ENCODE results near the gene MRPL27.

Gene MRPL27

GRCh38 chr17:50382931-50383330 lies 9.9 kb upstream of the MRPL27 start:
- DNase-seq = no peak

GRCh38 chr17:50381920-50382319 lies 8.9 kb upstream of the MRPL27 start:
- DNase-seq = no peak

GRCh38 chr17:50381260-50381815 lies 8.4 kb upstream of the MRPL27 start:
- no peak for DNase-seq

- no peak for DNase-seq
Measured at GRCh38 chr17:50380369-50381259, 7.6 kb upstream of the MRPL27 start.

GRCh38 chr17:50379351-50380132 lies 6.6 kb upstream of the MRPL27 start:
- DNase-seq = no peak

GRCh38 chr17:50375858-50376538 lies 3.0 kb upstream of the MRPL27 start:
- no peak for DNase-seq

GRCh38 chr17:50373705-50374104 lies 721 bp upstream of the MRPL27 start:
- DNase-seq = no peak

GRCh38 chr17:50372222-50372757 lies 694 bp downstream of the MRPL27 start:
- DNase-seq = no peak

- DNase-seq = no peak
Measured at GRCh38 chr17:50371526-50371925, 1.5 kb downstream of the MRPL27 start.

- DNase-seq = no peak
Measured at GRCh38 chr17:50370052-50370451, 2.9 kb downstream of the MRPL27 start.

GRCh38 chr17:50367401-50367800 lies 5.6 kb downstream of the MRPL27 start:
- DNase-seq = no peak

- DNase-seq = no peak
Measured at GRCh38 chr17:50365649-50366393, 7.2 kb downstream of the MRPL27 start.

- no peak for DNase-seq
Measured at GRCh38 chr17:50365165-50365564, 7.8 kb downstream of the MRPL27 start.

- no peak for DNase-seq
Measured at GRCh38 chr17:50364715-50365114, 8.3 kb downstream of the MRPL27 start.

- DNase-seq = no peak
Measured at GRCh38 chr17:50364061-50364458, 8.9 kb downstream of the MRPL27 start.

- DNase-seq = no peak
Measured at GRCh38 chr17:50363217-50364060, 9.5 kb downstream of the MRPL27 start.

- DNase-seq = no peak
Measured at GRCh38 chr17:50362661-50363060, 10.3 kb downstream of the MRPL27 start.

GRCh38 chr17:50361561-50362480 lies 11.2 kb downstream of the MRPL27 start:
- DNase-seq = peak; percentile 52 to 54

GRCh38 chr17:50360486-50361115 lies 12.4 kb downstream of the MRPL27 start:
- no peak for DNase-seq

Measured in activated CD4-positive, alpha-beta T cell treated with anti-CD3 and anti-CD28 coated beads for 4 hours (primary cell).